ENCODE data around the gene DCAF4L1.

DNA sequence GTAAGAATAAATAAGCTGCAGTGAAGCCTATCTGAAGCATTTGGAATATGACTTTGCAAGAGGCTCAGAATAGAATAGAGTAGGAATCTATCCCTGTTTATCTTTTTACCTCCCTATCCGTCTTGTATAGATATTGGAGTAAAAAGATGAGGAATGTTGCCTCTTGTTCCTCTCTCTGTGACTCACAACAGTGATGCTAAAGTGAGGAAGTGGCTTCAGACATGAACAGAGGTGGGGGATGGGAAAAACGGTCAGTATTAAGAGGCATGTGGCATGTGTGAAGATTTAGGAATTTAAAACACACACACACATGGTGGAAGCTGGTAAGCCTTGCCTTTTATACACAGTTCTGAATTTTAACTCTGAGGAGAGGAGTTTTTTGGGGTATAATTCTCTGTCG, 3.8 kb upstream of the DCAF4L1 start:
- TF ChIP-seq, protein P1, sequence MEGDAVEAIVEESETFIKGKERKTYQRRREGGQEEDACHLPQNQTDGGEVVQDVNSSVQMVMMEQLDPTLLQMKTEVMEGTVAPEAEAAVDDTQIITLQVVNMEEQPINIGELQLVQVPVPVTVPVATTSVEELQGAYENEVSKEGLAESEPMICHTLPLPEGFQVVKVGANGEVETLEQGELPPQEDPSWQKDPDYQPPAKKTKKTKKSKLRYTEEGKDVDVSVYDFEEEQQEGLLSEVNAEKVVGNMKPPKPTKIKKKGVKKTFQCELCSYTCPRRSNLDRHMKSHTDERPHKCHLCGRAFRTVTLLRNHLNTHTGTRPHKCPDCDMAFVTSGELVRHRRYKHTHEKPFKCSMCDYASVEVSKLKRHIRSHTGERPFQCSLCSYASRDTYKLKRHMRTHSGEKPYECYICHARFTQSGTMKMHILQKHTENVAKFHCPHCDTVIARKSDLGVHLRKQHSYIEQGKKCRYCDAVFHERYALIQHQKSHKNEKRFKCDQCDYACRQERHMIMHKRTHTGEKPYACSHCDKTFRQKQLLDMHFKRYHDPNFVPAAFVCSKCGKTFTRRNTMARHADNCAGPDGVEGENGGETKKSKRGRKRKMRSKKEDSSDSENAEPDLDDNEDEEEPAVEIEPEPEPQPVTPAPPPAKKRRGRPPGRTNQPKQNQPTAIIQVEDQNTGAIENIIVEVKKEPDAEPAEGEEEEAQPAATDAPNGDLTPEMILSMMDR (IDR thresholded peaks at IDR 0.05) = no peak
- TF ChIP-seq EZH2 (IDR thresholded peaks at IDR 0.05; ENCODE audit: borderline replicate concordance, insufficient read depth, low read depth, low read length, poor library complexity, severe bottlenecking) = no peak
